Measurements from ENCODE around the gene ISYNA1. TPM values are rescaled to one million over a fixed set of nuclear protein-coding genes. Genes with fewer than 3 reads are reported as not detected.
"Not testable (repeated sequence)": the region's sequence is repeated elsewhere in the genome, so short reads cannot be mapped to it uniquely, and the experiment has no call there.

Gene ISYNA1
- total and polyA plus RNA-seq, 5 donors, result 36.9 to 55.4 (median 48.5) TPM

DNA sequence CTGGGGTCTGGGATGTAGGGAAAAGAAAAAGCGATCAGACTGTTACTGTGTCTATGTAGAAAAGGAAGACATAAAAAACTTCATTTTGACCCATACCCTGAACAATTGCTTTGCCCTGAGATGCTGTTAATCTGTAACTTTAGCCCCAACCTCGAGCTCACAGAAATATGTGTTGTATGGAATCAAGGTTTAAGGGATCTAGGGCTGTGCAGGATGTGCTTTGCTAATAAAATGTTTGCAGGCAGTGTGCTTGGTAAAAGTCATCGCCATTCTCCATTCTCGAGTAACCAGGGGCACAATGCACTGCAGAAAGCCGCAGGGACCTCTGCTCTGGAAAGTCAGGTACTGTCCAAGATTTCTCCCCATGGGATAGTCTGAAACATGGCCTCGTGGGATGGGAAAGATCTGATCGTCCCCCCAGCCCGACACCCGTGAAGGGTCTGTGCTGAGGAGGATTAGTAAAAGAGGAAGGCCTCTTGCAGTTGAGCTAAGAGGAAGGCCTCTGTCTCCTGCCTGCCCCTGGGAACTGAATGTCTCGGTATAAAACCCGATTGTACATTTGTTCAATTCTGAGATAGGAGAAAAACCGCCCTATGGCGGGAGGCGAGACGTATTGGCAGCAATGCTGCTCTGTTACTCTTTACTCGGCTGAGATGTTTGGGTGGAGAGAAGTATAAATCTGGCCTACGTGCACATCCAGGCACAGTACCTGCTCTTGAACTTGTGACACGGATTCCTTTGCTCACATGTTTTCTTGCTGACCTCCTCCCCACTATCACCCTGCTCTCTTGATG is 35.3 kb downstream of the ISYNA1 start:
- not testable (repeated sequence) for H3K4me1 ChIP-seq (ENCODE audit: control insufficient read depth, insufficient read depth, low read length); ATAC-seq
- intact Hi-C loops (cut with DNase I), result loop anchor here in 2 of 4 donors (10.0 kb wide), 3 partner anchors 58 to 188 kb away; partner anchors contain the start of gene PGPEP1 (in 1 of the 2)

GRCh38 chr19:18401580-18402112 is 36.3 kb downstream of the ISYNA1 start:
- DNase-seq (peak in 2 of 3 donors; percentile 83 to 84), ATAC-seq (peak; percentile 69 to 81)
- Histone ChIP-seq H3K27ac (ENCODE audit: low read length) (no peak overlapping the region), H3K27me3 (ENCODE audit: control insufficient read depth, insufficient read depth) (no peaks in the 10 kb centered on the region), H3K4me3 (ENCODE audit: low read length) (no peak overlapping the region), H3K4me1 (ENCODE audit: control insufficient read depth, insufficient read depth, low read length) (no peaks in the 10 kb centered on the region), H3K9me3 (ENCODE audit: control insufficient read depth, low read length) (no peaks in the 10 kb centered on the region)
- intact Hi-C loops (cut with DNase I), result loop anchor here in 2 of 4 donors (10.0 kb wide), 3 partner anchors 57 to 187 kb away; partner anchors contain the start of gene PGPEP1 (in 1 of the 2)
- 46% methylated on average over 7 of the region's 7 CpGs for WGBS

More for the DNA sequence above, 35.3 kb downstream of the ISYNA1 start:
- H3K4me3 ChIP-seq (ENCODE audit: low read length); DNase-seq; H3K9me3 ChIP-seq (ENCODE audit: control insufficient read depth, low read length); H3K27ac ChIP-seq (ENCODE audit: low read length); H3K27me3 ChIP-seq (ENCODE audit: control insufficient read depth, insufficient read depth): not testable (repeated sequence)
- 64% methylated on average over 18 of the region's 18 CpGs for WGBS

GRCh38 chr19:18399008-18399407 is 38.9 kb downstream of the ISYNA1 start:
- Histone ChIP-seq H3K27me3 (ENCODE audit: control insufficient read depth, insufficient read depth) (no peaks in the 10 kb centered on the region), H3K4me3 (ENCODE audit: low read length) (no peak overlapping the region), H3K9me3 (ENCODE audit: control insufficient read depth, low read length) (no peaks in the 10 kb centered on the region), H3K27ac (ENCODE audit: low read length) (no peak overlapping the region), H3K4me1 (ENCODE audit: control insufficient read depth, insufficient read depth, low read length) (no peaks in the 10 kb centered on the region)
- WGBS, result 51% methylated on average over 6 of the region's 6 CpGs
- ATAC-seq (no peak), DNase-seq (peak in 2 of 3 donors; percentile 62 to 75)
- intact Hi-C loops (cut with DNase I), result loop anchor here in 2 of 4 donors (5.0 to 10.0 kb wide), 2 partner anchors 47 to 124 kb away; partner anchors contain the start of gene IQCN (in 1 of the 2)

- H3K27ac ChIP-seq (ENCODE audit: low read length), result no peak within 1 kb of the TSS
- H3K9me3 ChIP-seq (ENCODE audit: control insufficient read depth, low read length), result no peaks in the 10 kb centered on the region
- no peaks in the 10 kb centered on the region for H3K4me1 ChIP-seq (ENCODE audit: control insufficient read depth, insufficient read depth, low read length)
- no peaks in the 10 kb centered on the region for H3K27me3 ChIP-seq (ENCODE audit: control insufficient read depth, insufficient read depth)
- intact Hi-C loops (cut with DNase I), result loop anchor here in 2 of 4 donors (5.0 to 10.0 kb wide), 2 partner anchors 45 to 123 kb away; partner anchors contain the start of gene IQCN (in 1 of the 2)
- no peak within 1 kb of the TSS for H3K4me3 ChIP-seq (ENCODE audit: low read length)
- ATAC-seq, result peak; percentile 69 to 73
- DNase-seq, result peak; percentile 56 to 82 (median 79)
- 17% methylated on average over 33 of the region's 33 CpGs for WGBS
Observed at GRCh38 chr19:18397242-18398202, 40.4 kb downstream of the ISYNA1 start, which contains the start of gene LRRC25. Gene LRRC25 (minus strand): TSS chr19:18397622. CDS start chr19:18396963, 659 bp downstream.

DNA sequence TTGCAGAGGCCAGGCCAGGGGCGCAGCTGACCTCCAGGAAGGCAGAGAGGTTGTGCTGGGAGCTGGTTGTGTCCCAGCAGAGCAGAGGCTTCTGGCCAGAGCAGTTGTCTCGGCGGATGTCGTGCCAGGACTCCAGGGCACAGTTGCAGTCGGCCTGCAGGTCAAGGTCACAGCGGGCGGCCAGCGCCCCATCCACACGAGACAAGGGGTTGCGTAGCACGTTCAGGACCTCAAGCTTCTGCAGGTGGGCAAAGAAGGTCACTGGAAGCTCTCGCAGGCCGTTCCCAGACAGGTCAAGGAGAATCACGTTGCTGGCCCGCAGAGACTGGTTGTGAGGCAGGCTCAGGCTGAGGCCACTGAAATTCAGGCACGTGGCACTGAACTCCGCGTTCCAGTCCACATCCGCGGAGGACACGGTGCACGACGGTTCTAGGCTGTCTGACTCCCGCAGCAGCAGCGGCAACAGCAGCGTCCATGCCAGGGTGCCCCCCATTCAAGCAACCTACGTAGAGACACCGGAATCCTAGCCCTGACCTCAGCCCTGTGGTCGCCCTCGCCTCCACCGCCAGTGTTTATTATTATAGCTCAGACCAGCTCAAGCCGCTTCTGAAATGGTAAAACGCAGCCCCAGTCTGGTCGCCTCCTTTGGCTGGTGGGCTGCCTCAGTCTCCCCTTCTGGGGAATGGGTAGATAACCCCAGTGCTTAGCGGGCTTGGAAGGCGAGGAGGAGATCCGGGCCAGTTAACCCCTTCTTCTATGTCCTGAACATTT is 41.3 kb downstream of the ISYNA1 start:
- no peaks in the 10 kb centered on the region for H3K9me3 ChIP-seq (ENCODE audit: control insufficient read depth, low read length)
- 64% methylated on average over 37 of the region's 37 CpGs for WGBS
- no peak for DNase-seq
- no peak overlapping the region for H3K4me3 ChIP-seq (ENCODE audit: low read length)
- H3K4me1 ChIP-seq (ENCODE audit: control insufficient read depth, insufficient read depth, low read length), result no peaks in the 10 kb centered on the region
- no peak for ATAC-seq
- no peak overlapping the region for H3K27ac ChIP-seq (ENCODE audit: low read length)
- H3K27me3 ChIP-seq (ENCODE audit: control insufficient read depth, insufficient read depth), result no peaks in the 10 kb centered on the region
- intact Hi-C loops (cut with DNase I), result loop anchor here in 2 of 4 donors (5.0 to 10.0 kb wide), 2 partner anchors 44 to 122 kb away; partner anchors contain the start of gene IQCN (in 1 of the 2)

GRCh38 chr19:18393836-18394235 is 44.1 kb downstream of the ISYNA1 start:
- H3K9me3 ChIP-seq (ENCODE audit: control insufficient read depth, low read length), result no peaks in the 10 kb centered on the region
- intact Hi-C loops (cut with DNase I), result loop anchor here in 1 of 4 donors (10.0 kb wide), 1 partner anchor 119 kb away; the partner anchor contains the start of gene IQCN
- DNase-seq (peak in 2 of 3 donors; percentile 80 to 82), ATAC-seq (peak; percentile 19 to 30)
- H3K4me1 ChIP-seq (ENCODE audit: control insufficient read depth, insufficient read depth, low read length), result no peaks in the 10 kb centered on the region
- 50% methylated on average over 7 of the region's 7 CpGs for WGBS
- no peak overlapping the region for H3K4me3 ChIP-seq (ENCODE audit: low read length)
- H3K27me3 ChIP-seq (ENCODE audit: control insufficient read depth, insufficient read depth), result no peaks in the 10 kb centered on the region
- no peak overlapping the region for H3K27ac ChIP-seq (ENCODE audit: low read length)

- ATAC-seq (no peak), DNase-seq (no peak)
- WGBS, result 65% methylated on average over 5 of the region's 5 CpGs
- H3K9me3 ChIP-seq (ENCODE audit: control insufficient read depth, low read length), result no peaks in the 10 kb centered on the region
- no peak overlapping the region for H3K4me3 ChIP-seq (ENCODE audit: low read length)
- H3K4me1 ChIP-seq (ENCODE audit: control insufficient read depth, insufficient read depth, low read length), result no peaks in the 10 kb centered on the region
- H3K27ac ChIP-seq (ENCODE audit: low read length), result no peak overlapping the region
- intact Hi-C loops (cut with DNase I), result loop anchor here in 1 of 4 donors (10.0 kb wide), 1 partner anchor 118 kb away; the partner anchor contains the start of gene IQCN
- H3K27me3 ChIP-seq (ENCODE audit: control insufficient read depth, insufficient read depth), result no peaks in the 10 kb centered on the region
Observed at GRCh38 chr19:18392926-18393325, 45.0 kb downstream of the ISYNA1 start.

DNA sequence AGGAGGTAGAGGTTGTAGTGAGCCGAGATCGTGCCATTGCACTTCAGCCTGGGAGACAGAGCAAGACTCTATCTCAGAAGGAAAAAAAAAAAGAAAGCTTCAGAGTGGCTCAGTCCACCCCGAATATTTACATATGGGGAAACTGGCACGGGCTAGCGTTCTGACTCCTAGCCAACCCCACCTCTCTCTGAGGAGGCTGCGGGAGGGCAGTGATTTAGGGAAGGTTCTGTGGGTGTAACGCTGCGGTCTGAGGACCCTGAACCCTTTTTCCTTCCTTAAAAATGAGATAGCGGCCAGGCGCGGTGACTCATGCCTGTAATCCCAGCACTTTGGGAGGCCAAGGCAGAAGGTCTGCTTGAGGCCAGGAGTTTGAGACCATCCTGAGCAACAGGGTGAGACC is 45.5 kb downstream of the ISYNA1 start:
- H3K4me3 ChIP-seq (ENCODE audit: low read length), result no peak overlapping the region
- intact Hi-C loops (cut with DNase I), result loop anchor here in 1 of 4 donors (10.0 kb wide), 1 partner anchor 118 kb away; the partner anchor contains the start of gene IQCN
- no peaks in the 10 kb centered on the region for H3K9me3 ChIP-seq (ENCODE audit: control insufficient read depth, low read length)

DNA sequence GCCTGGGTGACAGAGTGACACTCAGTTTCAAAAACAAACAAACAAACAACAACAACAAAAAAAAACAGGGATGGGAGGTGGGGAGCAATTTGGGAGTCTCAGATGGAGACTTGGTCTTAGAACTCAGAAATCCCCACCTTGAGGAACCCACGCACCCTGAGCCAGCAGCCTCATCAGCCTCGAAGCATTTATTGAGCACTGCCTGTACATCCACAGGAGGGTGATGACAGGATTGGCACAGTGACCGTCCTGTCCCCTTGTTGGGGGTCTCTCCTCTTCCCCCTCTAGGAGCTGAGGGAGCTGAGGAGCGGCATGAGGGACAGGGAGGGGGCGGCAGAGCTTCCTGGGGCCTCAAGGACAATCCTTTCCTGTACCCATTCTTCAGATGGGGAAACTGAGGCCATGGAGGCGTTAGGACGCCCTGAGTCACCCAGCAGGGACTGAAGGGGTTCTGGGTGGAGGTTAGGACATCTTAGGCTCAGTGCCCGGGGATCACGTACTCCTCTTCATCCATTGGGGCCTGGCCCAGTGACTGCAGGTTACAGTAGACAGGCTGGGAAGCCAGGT is 46.3 kb downstream of the ISYNA1 start:
- intact Hi-C loops (cut with DNase I), result loop anchor here in 1 of 4 donors (10.0 kb wide), 1 partner anchor 117 kb away; the partner anchor contains the start of gene IQCN
- Histone ChIP-seq H3K27ac (ENCODE audit: low read length) (no peak overlapping the region), H3K9me3 (ENCODE audit: control insufficient read depth, low read length) (no peaks in the 10 kb centered on the region), H3K27me3 (ENCODE audit: control insufficient read depth, insufficient read depth) (no peaks in the 10 kb centered on the region), H3K4me1 (ENCODE audit: control insufficient read depth, insufficient read depth, low read length) (no peaks in the 10 kb centered on the region), H3K4me3 (ENCODE audit: low read length) (no peak overlapping the region)
- ATAC-seq, result no peak
- DNase-seq, result no peak
- 76% methylated on average over 9 of the region's 9 CpGs for WGBS

More for the DNA sequence above, 45.5 kb downstream of the ISYNA1 start:
- WGBS, result 59% methylated on average over 11 of the region's 11 CpGs
- Histone ChIP-seq H3K27ac (ENCODE audit: low read length) (no peak overlapping the region), H3K27me3 (ENCODE audit: control insufficient read depth, insufficient read depth) (no peaks in the 10 kb centered on the region), H3K4me1 (ENCODE audit: control insufficient read depth, insufficient read depth, low read length) (no peaks in the 10 kb centered on the region)
- peak; percentile 28 to 47 for ATAC-seq
- DNase-seq, result peak; percentile 54 to 80 (median 75)
